ENCODE measurements around the gene NIPSNAP2.
"Not testable (repeated sequence)": the region's sequence is repeated elsewhere in the genome, so short reads cannot be mapped to it uniquely, and the experiment has no call there.

NIPSNAP2 gene

GRCh38 chr7:55964261-55965099, at the start of gene NIPSNAP2:
TSS of gene NIPSNAP2 (plus strand) at chr7:55964585. CDS start at chr7:55964610, 25 bp downstream.
- DNase-seq: peak; percentile 42

GRCh38 chr7:55917771-55918170, 46.6 kb upstream of the NIPSNAP2 start:
- DNase-seq: no peak

GRCh38 chr7:55928006-55928767, 36.2 kb upstream of the NIPSNAP2 start:
- no peak for DNase-seq

GRCh38 chr7:55931421-55932151, 32.8 kb upstream of the NIPSNAP2 start:
- DNase-seq: no peak

GRCh38 chr7:55939514-55940123, 24.8 kb upstream of the NIPSNAP2 start:
- no peak for DNase-seq

GRCh38 chr7:55946545-55946944, 17.8 kb upstream of the NIPSNAP2 start:
- no peak for DNase-seq

- DNase-seq: peak; percentile 73
These were observed 12.6 kb upstream of the NIPSNAP2 start, which contains the start of gene MRPS17 for GRCh38 chr7:55951637-55952351. TSS of gene MRPS17 (plus strand) at chr7:55951877. CDS start at chr7:55953196, 1,319 bp downstream.

GRCh38 chr7:55952352-55952671, 12.1 kb upstream of the NIPSNAP2 start:
- not testable (repeated sequence) for DNase-seq

- DNase-seq: no peak
These were observed 10.5 kb upstream of the NIPSNAP2 start for GRCh38 chr7:55953707-55954475.

GRCh38 chr7:55957190-55957589, 7.2 kb upstream of the NIPSNAP2 start:
- DNase-seq: no peak

GRCh38 chr7:55962014-55962413, 2.4 kb upstream of the NIPSNAP2 start:
- DNase-seq: no peak

GRCh38 chr7:55963584-55964168, 709 bp upstream of the NIPSNAP2 start:
- no peak for DNase-seq

GRCh38 chr7:55965100-55965470, 700 bp downstream of the NIPSNAP2 start:
- peak; percentile 1 for DNase-seq

- peak; percentile 13 for DNase-seq
These were observed 1.5 kb downstream of the NIPSNAP2 start for GRCh38 chr7:55965805-55966421.

- peak; percentile 30 for DNase-seq
These were observed 2.5 kb downstream of the NIPSNAP2 start for GRCh38 chr7:55966851-55967250.

- no peak for DNase-seq
These were observed 5.0 kb downstream of the NIPSNAP2 start for GRCh38 chr7:55969391-55969790.

- no peak for DNase-seq
These were observed 6.2 kb downstream of the NIPSNAP2 start for GRCh38 chr7:55970561-55970960.

GRCh38 chr7:55970978-55971377, 6.6 kb downstream of the NIPSNAP2 start:
- no peak for DNase-seq

GRCh38 chr7:55973747-55974250, 9.4 kb downstream of the NIPSNAP2 start:
- no peak for DNase-seq

- DNase-seq: no peak
These were observed 11.7 kb downstream of the NIPSNAP2 start for GRCh38 chr7:55975988-55976633.
